Parathyroid adenoma (tissue), 2 donors: ENCODE data around the gene TGFB2.

Source experiments
- H2AFZ ChIP-seq: fragments of 300-600 bp; sonication (generic); one replicate; pipeline ENCODE4 v1.7.0; 2017; ENCODE audit warnings: antibody characterized with exemption, mild to moderate bottlenecking
- H3K27ac ChIP-seq: fragments of 300-600 bp; sonication (generic); one replicate; pipeline ENCODE4 v1.7.0; 2017
- H3K27me3 ChIP-seq: fragments of 300-600 bp; sonication (generic); one replicate; pipeline ENCODE4 v1.7.0; 2017; ENCODE audit warnings: low read length; ENCODE audit not compliant: control insufficient read depth, insufficient read depth
- H3K36me3 ChIP-seq: fragments of 300-600 bp; sonication (generic); one replicate; pipeline ENCODE4 v1.7.0; 2017; ENCODE audit warnings: low read length; ENCODE audit not compliant: control insufficient read depth, insufficient read depth
- H3K4me1 ChIP-seq: fragments of 300-600 bp; sonication (generic); one replicate; pipeline ENCODE4 v1.7.0; 2017; ENCODE audit warnings: control low read depth
- H3K4me2 ChIP-seq: fragments of 300-600 bp; sonication (generic); one replicate; pipeline ENCODE4 v1.7.0; 2017; ENCODE audit warnings: low read length
- H3K4me3 ChIP-seq: fragments of 300-600 bp; sonication (generic); one replicate; pipeline ENCODE4 v1.7.0; 2017; ENCODE audit warnings: low read depth, low read length
- H3K79me2 ChIP-seq: fragments of 300-600 bp; sonication (generic); one replicate; pipeline ENCODE4 v1.7.0; 2017; ENCODE audit warnings: control low read depth
- H3K9ac ChIP-seq: fragments of 300-600 bp; sonication (generic); one replicate; pipeline ENCODE4 v1.7.0; 2017; ENCODE audit warnings: mild to moderate bottlenecking
- H3K9me3 ChIP-seq: fragments of 300-600 bp; sonication (generic); one replicate; pipeline ENCODE4 v1.7.0; 2017; ENCODE audit warnings: low read length; ENCODE audit not compliant: control insufficient read depth
- CTCF ChIP-seq: fragments of 300-600 bp; sonication (generic); IDR thresholded peaks from one replicate; pipeline ENCODE4 v1.7.0; 2017; ENCODE audit warnings: antibody characterized with exemption, mild to moderate bottlenecking
- donor health status: primary hyperparathyroidism.

The TGFB2 gene

GRCh38 chr1:218480588-218481099, 135.5 kb downstream of the TGFB2 start:
- Histone ChIP-seq H3K36me3 (no peaks in the 10 kb centered on the region), H3K27ac (no peak overlapping the region), H3K79me2 (no peaks in the 10 kb centered on the region), H3K27me3 (no peaks in the 10 kb centered on the region), H3K4me2 (no peak overlapping the region), H3K4me1 (no peaks in the 10 kb centered on the region), H3K9ac (no peak overlapping the region), H3K9me3 (no peaks in the 10 kb centered on the region), H2AFZ (no peak overlapping the region), H3K4me3 (no peak overlapping the region)
- TF ChIP-seq CTCF: no peak

- Histone ChIP-seq H3K9ac (no peak overlapping the region), H2AFZ (no peak overlapping the region), H3K4me3 (no peak overlapping the region), H3K27ac (no peak overlapping the region), H3K36me3 (no peaks in the 10 kb centered on the region), H3K79me2 (no peaks in the 10 kb centered on the region), H3K9me3 (no peaks in the 10 kb centered on the region), H3K4me2 (no peak overlapping the region), H3K27me3 (no peaks in the 10 kb centered on the region), H3K4me1 (no peaks in the 10 kb centered on the region)
- no peak for TF ChIP-seq CTCF
These were observed 136.1 kb downstream of the TGFB2 start for GRCh38 chr1:218481116-218481775.

- H3K4me1 ChIP-seq: no peaks in the 10 kb centered on the region
- no peak overlapping the region for H2AFZ ChIP-seq
- no peaks in the 10 kb centered on the region for H3K27me3 ChIP-seq
- H3K4me3 ChIP-seq: no peak overlapping the region
- H3K79me2 ChIP-seq: no peaks in the 10 kb centered on the region
- H3K9ac ChIP-seq: no peak overlapping the region
- TF ChIP-seq CTCF: no peak
- H3K9me3 ChIP-seq: no peaks in the 10 kb centered on the region
- H3K27ac ChIP-seq: no peak overlapping the region
- no peak overlapping the region for H3K4me2 ChIP-seq
- H3K36me3 ChIP-seq: no peaks in the 10 kb centered on the region
These were observed 137.5 kb downstream of the TGFB2 start for GRCh38 chr1:218482683-218483082.

- TF ChIP-seq CTCF: no peak
- Histone ChIP-seq H3K4me1 (no peaks in the 10 kb centered on the region), H2AFZ (no peak overlapping the region), H3K79me2 (no peaks in the 10 kb centered on the region), H3K27me3 (no peaks in the 10 kb centered on the region), H3K27ac (no peak overlapping the region), H3K9ac (no peak overlapping the region), H3K4me2 (no peak overlapping the region), H3K36me3 (no peaks in the 10 kb centered on the region), H3K9me3 (no peaks in the 10 kb centered on the region), H3K4me3 (no peak overlapping the region)
These were observed 140.2 kb downstream of the TGFB2 start for GRCh38 chr1:218485241-218485928.
